Measurements from ENCODE around the gene MARCHF11. TPM values are rescaled to one million over a fixed set of nuclear protein-coding genes. Genes with fewer than 3 reads are reported as not detected.

Gene MARCHF11
- total RNA-seq, 1 donor from 2014 or later = not detected

DNA sequence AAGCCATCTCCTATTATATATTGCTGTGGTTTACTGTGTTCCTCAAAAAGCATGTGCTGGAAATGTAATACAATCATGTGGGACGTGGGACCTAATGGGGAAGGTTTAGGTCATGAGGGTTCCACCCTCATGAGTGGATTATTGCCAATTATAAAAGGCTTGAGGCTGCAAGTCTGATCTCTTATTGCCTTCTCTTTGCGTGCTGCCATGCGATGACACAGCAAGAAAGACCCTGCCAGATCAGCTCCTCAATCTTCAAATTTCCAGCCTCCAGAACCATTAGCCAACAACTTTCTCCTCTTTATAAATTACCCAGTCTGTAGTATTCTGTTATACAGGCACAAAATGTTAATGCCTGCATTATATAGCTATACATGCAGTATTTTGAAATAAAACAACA, 45.4 kb downstream of the MARCHF11 start:
- DNase-seq (ENCODE audit: low read depth) = no peak

DNA sequence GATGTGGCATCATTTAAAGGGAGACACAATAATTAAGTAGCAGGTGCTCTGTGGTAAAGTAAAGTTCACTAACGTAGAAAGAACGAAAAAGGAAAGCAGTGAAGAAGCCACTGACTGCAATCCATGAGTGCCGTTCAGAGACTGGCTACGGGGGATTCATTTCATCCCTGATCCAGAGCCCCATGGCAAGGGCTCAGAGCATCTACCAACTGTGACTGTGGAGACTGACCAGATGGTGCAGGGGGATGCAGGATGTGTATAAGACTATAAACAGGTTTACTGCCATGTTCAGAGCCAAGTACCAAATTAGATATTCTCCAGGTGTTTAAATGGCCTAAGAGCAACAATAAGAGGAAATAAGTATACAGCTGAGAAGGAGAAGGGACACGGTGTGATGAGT, 47.7 kb downstream of the MARCHF11 start:
- no peak for DNase-seq (ENCODE audit: low read depth)

DNA sequence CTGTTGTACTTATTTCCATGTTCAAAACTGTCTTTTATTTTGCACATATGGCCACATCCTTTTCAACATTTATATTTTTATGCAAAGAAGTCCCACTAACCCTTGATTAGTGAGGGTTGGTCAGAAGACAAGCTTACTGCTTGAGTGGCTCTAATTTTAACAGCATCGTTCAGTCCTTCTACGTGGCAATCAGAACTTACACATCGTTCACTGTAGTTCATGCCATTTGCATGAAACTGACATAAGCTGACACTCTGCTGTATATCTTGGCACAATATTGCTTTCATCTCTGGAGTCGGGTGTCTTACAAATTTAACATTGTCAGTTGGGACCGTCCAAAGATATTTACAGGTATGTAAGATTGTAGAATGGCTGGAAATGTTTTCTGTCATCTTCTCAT, 50.6 kb downstream of the MARCHF11 start:
- DNase-seq (ENCODE audit: low read depth) = no peak

DNA sequence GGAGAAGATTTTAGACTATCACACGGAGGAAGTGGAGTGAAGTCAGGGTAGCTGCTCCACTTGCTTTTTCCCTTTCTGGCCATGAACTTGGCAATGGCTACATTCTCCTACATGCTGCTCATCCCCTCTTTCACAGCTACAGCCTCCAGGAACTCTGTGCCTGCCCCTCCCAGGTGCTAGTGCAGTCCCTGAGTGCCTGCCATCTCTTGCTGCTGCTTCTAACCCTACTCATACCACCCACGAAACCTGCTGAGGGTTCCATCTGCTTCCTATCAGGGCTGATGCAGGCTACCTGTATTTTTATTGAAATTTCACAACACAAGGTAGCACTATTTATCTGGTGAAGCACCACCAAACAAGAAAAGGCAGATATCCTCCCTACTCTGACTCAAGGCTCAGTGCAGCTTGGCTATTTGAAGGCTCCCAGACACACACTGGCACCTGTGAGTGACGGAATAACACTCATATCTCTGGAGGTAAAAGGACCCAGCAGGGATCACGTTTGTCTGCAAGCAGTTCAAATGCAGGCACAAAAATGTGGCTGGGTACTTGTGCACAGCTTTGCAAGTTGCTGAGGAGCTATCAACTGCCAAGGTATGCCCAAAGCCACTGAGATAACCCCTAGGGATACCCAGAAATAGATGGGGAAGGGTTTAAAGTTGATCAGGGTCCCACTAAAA, 51.6 kb downstream of the MARCHF11 start:
- no peak for DNase-seq (ENCODE audit: low read depth)

DNA sequence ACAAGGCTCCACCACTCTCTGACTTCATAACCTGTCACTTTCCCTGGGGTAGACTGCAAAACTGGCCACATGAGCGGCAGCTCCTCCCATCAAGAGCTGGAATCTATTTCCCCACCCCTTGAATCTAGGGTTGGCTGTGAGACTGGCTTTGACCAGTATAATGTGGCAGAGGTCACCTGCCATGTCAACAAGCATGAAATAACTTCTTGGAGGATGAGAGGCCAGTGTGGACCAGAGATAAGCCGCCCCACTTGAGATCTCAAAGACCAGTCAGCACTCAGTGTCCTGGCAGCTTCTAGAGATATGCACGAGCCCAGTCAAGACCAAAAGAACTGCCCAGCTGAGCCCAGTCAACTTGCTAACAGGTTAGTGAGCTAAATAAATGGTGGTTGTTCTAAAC, 59.0 kb downstream of the MARCHF11 start:
- DNase-seq (ENCODE audit: low read depth) = no peak

DNA sequence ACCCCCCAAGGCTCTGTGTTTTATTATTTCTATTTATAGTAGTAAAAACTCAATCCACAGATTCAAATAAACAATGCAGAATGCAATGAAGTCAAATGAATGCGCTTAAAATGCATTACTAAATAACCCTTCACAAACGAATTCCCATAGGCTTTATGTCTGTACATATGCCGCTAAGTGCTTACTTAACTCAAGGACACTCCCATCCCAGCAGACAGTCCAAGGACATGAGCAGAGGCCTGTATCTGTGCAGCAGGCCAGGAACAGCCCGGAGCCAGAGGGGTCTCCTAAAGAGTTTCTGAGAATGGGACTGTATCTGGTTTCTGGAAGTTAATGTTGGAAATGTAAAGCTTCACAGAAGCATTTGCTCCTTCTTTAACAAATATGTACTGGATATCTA, 59.8 kb downstream of the MARCHF11 start:
- no peak for DNase-seq (ENCODE audit: low read depth)

DNA sequence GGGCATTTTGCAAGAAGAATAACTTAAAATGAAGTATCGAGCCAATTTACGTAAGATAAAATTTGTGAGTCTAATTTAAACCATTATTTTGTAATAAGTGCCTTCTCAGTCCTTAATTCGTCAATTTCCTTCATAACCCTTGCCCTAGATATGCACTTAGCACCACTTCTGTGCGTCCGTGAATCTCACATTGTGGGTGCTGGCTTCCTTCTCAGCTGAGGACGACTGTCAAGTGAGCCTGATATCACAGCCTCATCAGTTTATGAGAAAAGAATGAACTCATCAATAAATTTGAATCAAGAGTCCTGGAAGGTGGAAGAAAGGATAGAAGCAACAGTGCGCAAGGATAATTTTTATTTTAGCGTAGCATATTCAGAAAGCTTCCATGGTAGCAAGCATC, 64.5 kb downstream of the MARCHF11 start:
- DNase-seq (ENCODE audit: low read depth) = no peak

DNA sequence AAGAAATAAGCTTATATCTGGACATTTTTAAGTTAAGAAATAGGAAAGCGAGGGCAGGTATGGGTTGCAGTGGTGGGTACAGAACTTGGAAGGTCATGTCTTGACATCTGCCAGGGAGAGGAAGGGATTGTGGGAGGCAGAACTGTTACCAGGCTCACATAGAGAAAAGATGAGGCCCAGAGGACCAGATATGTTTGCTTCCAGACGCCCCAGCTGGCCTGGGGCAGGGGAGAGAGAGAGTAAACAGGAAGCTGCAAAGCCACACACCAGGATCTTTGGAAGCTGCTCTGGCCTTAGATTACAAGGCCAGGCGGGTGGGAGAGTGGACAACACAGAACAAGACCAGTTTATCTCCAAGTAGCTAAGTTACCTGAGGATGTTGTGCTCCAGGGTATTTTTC, 71.2 kb downstream of the MARCHF11 start:
- no peak for DNase-seq (ENCODE audit: low read depth)

DNA sequence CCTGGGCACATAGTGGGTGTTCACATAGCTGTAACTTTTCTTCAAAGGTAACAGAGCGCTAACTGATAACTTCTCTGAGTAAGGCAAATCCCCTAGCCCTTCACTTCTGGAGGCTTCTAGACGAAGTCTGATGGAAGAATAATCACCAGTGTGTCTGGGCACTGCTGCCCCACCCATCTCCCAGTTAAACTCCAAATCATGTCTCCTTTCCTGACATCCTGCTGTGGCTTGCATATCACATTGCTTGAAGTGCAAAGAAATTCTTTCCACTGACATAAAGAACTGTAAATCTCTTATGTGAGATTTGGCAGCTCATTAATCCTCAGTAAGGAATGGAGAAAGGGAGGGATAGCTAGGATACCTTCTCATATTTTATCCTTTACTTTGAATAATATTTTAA, 74.6 kb downstream of the MARCHF11 start:
- DNase-seq (ENCODE audit: low read depth) = no peak

DNA sequence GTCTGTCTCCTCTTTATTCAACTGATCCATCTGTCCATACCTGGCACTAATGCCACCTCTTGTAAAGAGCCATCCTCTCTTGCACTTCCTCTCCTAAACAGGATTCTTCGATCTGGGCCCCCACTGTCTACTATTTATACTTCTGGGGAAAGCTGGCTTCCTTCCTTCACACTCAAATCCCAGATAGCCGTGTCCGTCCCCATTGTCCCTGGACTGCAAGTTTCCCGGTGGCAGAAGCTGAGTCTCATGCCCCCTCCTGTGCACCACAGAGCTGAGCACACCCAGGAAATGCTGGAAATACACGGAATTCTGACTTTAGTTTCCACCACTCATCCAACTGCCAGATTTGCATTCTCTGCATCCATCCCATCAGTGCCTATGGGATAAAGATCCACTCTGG, 84.0 kb downstream of the MARCHF11 start:
- DNase-seq (ENCODE audit: low read depth) = no peak

DNA sequence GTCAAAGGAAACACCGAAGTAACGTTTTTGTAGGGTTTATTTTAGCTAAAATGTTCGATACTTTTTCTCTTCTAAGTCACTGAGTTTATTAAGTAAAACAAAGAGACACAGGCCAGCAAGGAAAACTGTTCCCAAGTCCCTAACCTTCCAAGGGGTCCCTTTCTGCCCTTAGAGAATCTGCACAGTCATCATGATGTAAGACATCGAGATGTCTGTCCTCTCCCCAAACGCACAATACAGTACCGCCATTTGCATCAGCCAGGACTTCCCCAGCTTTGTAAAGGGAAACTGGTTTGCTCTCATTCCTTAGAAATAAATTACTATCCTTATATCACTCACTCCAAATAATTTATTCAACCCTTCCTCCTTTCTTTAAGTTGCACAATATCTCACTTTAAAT, 89.3 kb downstream of the MARCHF11 start:
- no peak for DNase-seq (ENCODE audit: low read depth)

DNA sequence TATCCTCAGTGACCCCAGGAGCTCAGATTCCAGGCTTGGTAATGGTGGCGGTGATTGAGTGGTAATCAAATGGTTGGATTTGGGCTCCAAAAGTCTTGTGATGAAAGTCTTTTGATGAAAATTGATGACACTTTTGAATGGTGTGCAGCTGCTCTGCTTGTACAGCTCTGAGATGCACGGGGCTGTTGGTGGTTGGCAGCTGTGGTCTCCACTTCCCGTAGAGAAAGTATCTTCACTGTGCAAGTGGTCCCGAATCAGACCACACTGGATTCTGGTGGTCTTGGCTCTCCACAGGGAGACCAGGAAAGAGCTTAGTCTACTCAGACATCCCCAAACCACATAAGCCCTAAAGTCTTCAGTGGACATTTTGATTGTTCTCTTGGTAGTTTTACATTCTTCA, 96.6 kb downstream of the MARCHF11 start:
- DNase-seq (ENCODE audit: low read depth) = no peak

DNA sequence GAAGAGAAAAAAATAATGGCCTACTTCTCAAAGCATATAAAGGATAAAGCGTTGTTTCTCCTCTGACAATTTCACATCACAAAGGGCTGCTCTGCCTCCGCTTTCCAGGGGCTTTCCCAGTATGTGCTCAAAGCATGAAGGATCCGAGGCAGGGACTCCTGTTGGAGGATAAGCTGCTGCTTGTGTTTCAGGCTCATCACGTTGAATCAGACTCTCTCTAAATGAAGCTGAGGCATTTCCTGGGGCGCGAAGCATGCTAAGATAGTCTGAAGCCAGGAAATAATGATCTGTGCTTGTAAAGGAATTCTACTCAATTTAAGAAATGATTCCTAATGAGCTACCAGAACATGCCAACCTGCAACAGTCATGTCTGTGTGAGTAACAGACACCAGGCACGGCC, 97.5 kb downstream of the MARCHF11 start:
- no peak for DNase-seq (ENCODE audit: low read depth)

DNA sequence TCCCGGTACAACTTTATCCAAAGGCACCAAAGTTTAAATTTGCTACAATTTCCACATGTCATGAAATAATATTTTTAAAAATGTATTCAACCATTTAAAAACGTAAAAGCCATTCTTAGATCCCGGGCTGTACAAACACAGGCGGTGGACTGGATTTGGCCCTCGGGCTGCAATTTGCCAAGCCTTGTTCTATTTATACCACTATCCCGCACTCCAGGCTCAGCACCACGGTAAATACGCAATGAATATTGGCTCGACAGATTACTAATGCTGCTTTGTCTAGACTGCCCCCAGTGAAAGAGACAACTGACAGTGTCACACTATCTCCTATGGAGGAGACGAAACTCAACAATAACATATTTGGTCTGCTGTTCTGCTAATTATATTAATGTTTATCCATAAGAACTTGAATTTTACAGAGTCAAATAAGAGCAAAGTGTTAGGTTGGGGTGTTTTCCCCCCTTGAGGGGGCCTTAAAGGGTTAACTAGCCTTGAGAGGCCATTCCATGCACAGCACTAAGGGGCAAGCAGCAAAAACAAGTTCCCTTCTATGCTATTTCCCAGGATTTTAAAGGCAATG, 98.1 kb downstream of the MARCHF11 start:
- no peak for DNase-seq (ENCODE audit: low read depth)

DNA sequence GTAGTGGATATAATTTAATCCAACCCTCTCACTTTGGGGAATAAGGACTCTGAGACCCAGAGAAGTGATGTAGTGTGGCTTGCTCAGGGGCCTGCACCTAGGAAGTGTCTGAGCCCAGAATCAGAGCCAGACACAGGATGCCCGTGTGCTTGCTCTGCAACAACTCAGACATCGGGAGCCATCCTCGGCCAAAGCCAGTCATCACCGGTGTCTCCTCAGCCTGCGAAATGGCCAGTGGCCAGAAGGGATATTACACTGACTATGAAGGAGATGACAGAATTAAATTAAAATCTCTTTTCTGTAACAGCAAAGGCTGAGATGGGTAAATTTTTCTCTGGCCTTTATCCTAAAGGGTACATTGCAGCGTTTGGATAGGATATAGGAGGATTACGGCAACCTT, 102.9 kb downstream of the MARCHF11 start:
- no peak for DNase-seq (ENCODE audit: low read depth)

DNA sequence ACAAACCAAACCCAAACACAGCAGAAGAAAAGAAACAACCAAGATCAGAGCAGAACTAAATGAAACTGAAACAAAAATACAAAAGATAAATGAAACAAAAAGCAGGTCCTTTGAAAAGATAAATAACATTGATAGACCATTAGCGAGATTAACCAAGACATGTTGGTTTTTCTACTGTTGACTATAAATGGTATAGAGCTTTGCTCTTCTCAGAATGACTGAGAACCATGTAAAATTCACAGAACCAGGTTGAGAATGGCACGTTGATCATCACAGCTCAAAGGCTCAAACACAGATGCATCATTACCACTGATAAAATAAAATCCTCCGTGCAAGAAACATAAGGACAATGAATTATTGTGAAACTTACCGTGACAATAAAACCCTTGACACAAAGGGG, 105.2 kb downstream of the MARCHF11 start:
- DNase-seq (ENCODE audit: low read depth) = no peak

DNA sequence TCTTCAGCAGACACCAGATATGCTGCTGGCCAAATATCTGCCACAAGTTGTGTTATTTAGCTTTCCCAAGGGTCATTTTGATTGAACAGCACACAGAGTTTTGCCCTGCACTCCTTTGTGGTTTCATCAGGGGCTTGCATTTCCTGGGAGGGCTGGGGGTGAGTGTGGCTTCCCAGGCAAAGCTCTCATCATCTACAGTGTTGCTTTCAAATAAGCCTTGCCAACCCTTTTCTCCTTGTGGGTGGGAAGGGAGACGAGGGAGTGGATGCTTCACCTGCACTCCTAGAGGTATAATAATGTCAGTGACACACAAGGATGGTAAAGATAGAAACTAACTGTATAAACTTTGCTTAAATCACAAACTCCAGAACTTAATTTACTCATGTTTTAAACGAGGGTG, 107.0 kb downstream of the MARCHF11 start:
- no peak for DNase-seq (ENCODE audit: low read depth)

DNA sequence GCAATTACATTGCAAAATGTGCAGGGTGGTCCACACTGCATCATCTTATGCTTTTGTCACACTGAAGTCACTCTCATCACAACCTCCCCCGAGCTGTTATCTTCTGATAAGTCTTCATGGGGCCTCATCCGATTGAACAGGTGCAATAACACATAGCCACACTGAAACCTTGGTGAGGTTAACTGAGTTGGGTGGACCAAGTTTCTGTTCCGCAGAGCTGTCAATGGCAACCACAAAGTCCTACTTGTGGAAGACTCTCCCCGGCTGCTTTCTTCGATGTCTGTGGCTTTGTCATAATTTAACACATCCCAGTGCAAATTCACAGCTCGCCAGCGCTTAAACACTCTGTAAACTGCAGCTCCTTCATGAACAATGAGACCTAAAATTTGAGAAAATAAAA, 112.2 kb downstream of the MARCHF11 start:
- no peak for DNase-seq (ENCODE audit: low read depth)

DNA sequence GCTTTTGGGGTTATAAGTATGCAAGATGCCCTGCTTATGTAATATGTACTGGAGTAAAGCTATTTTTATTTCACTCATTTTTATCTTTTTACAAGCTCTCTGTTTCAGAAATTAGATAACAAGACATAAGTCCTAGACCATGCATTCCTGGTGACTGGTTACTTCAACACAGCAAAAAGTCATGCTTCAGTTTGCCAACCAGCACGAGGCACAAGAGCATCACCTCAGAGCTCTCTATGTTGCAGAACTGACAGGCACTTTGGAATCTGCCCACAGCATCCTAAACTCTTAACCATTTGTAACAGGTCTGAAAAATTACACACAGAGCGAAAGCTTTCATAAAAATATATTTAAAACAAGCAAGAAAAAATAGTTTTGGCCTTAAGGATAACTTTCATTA, 112.8 kb downstream of the MARCHF11 start:
- DNase-seq (ENCODE audit: low read depth) = no peak

DNA sequence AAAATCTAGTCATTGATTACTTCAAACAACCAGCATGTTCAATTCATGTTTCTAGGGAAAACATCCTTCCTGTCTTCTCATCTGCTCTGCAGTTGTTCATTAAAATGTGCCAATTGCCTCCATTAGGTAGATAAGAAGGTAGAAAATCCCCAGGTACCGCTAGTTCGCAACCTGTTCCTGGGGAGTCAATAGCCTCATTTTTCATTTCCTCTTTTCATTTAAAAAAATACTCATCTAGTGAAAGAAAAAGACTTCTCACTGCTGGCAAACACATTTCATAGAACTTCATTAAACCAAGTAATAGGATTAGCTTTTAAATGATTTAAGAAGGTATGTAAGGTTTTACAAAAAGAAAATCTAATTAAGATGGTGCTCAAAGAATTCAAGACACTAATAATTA, 113.3 kb downstream of the MARCHF11 start:
- no peak for DNase-seq (ENCODE audit: low read depth)

DNA sequence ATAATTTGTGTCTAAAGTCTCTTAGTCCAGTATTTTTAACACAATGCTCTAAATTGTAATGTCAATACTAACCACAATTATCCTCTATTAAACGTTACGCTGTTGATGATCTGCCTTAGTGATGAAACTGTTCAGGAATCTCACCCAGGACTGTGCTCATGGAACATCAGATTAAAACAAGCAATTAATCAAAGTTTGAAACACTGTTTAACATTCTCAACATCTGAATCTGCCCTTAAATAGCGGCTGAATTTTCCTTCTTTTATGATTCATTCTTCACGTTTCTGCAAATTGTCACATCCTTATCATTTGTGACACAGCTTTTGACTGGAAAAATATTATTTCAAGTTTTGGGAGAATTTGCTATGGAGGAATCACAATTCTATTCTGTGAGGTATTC, 113.8 kb downstream of the MARCHF11 start:
- no peak for DNase-seq (ENCODE audit: low read depth)

DNA sequence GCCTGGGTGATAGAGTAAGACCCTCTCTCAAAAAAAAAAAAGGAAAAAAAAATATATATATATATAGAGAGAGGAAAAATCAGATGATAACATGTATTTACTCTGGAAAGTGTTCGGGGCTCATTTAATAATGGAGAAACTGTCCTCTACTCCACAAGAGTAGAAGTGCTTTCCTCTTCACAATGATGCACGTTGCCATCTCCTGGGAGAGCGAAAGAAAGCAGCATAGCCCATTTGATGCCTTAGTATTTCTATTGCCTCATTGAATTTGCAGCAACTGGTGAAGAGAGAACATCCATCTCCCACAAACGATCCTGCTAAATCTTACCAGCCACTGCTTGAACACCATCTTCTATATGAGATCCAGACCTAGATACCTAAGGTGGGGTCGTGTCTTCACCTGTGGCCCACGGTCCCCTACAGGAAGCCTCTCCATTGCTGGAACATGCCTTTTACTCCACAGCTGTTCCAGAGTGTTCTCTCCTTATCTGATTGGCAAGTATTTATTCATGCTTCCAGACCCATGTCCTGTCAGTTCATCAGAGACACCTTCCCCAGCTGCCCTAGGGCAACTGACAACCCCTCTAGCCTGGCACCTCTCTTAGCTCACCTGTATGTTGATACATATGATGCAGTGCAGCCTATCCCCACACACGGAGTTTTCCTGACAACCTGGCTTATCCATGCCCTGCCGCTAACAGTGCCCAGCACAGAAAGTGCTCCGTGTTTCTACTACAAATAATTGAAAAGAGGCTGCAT, 115.3 kb downstream of the MARCHF11 start:
- DNase-seq (ENCODE audit: low read depth) = no peak

DNA sequence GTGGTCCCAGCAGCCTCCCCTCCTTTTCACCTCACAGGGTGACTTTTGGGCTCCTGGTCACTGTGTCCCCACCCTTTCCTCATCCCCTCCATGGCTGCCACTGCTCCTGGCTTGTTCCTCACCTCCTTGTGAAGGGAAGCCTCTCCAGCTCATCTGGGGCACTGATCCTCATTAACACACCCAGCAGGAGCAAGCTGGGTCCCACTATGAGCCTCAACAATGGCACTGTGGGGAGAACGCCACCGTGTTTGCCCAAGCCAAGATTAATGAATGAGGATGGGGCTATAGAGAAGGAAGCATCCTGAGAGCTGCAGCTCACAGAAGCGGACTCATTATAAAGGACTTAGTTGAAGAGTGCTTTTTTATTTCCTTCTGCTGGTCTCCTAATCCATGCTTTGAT, 118.4 kb downstream of the MARCHF11 start:
- DNase-seq (ENCODE audit: low read depth) = no peak
